GM23248 (cell line): ENCODE results near the gene GNPTG.

Experiments
- EZH2 ChIP-seq: fragments of 200-600 bp; sonication (generic); IDR thresholded peaks from 2 replicates; pipeline ENCODE4 v1.6.1; 2018; ENCODE audit warnings: antibody characterized with exemption, mild to moderate bottlenecking; ENCODE audit not compliant: insufficient read depth, poor library complexity, severe bottlenecking
- EZH2phosphoT487 ChIP-seq: fragments of 200-600 bp; sonication (generic); IDR thresholded peaks from 2 replicates; pipeline ENCODE4 v1.6.1; 2018; ENCODE audit warnings: antibody characterized with exemption, moderate library complexity, mild to moderate bottlenecking, low read depth; ENCODE audit not compliant: insufficient read depth

GRCh38 chr16:1345087-1345486, 6.6 kb upstream of the GNPTG start:
- TF ChIP-seq EZH2 = no peak
- no peak for TF ChIP-seq EZH2phosphoT487
